SKM-1 (cell line): ENCODE measurements around the gene ARHGAP30.
"Not testable (repeated sequence)": the region's sequence is repeated elsewhere in the genome, so short reads cannot be mapped to it uniquely, and the experiment has no call there.

Source experiments
- DNase-seq: peaks from one replicate; lab custom pipeline; 2025; ENCODE audit not compliant: unreplicated experiment; lab: John Stamatoyannopoulos, UW

The ARHGAP30 gene, protein sequence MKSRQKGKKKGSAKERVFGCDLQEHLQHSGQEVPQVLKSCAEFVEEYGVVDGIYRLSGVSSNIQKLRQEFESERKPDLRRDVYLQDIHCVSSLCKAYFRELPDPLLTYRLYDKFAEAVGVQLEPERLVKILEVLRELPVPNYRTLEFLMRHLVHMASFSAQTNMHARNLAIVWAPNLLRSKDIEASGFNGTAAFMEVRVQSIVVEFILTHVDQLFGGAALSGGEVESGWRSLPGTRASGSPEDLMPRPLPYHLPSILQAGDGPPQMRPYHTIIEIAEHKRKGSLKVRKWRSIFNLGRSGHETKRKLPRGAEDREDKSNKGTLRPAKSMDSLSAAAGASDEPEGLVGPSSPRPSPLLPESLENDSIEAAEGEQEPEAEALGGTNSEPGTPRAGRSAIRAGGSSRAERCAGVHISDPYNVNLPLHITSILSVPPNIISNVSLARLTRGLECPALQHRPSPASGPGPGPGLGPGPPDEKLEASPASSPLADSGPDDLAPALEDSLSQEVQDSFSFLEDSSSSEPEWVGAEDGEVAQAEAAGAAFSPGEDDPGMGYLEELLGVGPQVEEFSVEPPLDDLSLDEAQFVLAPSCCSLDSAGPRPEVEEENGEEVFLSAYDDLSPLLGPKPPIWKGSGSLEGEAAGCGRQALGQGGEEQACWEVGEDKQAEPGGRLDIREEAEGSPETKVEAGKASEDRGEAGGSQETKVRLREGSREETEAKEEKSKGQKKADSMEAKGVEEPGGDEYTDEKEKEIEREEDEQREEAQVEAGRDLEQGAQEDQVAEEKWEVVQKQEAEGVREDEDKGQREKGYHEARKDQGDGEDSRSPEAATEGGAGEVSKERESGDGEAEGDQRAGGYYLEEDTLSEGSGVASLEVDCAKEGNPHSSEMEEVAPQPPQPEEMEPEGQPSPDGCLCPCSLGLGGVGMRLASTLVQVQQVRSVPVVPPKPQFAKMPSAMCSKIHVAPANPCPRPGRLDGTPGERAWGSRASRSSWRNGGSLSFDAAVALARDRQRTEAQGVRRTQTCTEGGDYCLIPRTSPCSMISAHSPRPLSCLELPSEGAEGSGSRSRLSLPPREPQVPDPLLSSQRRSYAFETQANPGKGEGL

DNA sequence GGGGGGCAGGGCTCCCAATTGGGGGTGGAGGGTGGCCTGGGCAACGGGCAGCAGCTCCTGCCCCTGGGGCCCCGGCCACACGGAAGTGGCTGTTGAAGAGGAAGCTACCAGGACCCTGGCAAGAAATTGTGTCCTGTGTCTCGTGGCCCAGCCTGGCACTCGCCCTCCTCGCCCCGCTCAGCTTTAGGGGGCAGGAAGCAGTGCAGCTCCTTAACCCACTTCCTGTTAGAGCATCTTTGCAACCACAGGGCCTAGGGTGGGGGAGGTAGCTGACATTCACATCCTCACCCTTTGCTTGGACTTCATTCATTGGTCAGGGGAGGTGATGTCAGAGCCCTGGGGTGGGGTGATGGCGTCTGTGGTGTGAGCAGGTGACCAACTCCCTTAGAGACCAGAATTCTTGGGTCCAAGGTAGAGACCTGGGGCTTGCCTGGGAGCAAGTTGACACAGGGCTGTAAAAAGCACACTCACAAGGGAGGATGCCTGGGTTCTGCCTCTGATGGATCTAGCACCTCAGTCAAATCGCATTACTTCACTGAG is at the start of gene ARHGAP30:
TSS of gene ARHGAP30 (minus strand) at position 161 of the 540 bp plus-strand sequence. CDS start 267 bp downstream, outside the sequence.
- DNase-seq: peak; percentile 96

DNA sequence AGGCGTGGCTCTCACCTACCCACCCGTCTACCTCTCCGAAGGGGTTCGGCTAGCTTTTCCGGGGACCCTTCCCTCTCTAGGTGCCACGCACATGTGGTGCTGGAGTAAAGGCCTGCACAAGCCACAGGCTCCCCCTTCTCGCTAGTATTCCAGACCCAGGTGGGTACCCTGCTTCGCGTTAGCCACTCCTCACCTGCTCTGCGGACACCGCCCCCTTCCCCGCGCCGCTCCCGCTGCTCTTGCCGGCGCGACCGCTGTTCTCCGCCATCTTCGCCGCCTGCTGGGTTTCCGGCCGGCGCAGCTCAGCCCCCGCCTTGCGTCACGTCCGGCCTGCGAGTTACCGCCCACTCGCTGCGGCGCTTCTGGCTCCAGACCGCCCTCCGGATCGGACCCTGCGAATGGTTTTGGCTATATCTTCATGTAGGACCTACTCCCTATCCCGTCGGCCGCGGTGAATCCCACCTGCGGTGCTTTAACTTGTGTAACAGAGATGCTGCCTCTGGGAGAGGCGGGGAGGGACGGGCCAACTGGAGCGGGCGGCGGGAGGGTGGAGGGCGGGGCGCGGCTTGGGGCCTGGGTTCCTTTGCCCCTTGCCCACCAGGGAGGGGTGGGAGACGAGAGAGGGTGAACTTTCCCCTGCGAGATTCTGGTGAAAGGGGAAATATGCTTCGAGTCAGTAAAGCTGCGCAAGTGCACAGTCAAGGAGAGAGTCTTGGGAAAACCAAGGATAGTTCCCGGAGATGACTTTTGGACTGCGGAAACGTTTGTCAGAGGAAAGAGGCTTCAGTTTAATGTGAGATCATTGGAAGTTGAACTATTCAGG is 48.3 kb upstream of the ARHGAP30 start, which contains the start of the genes NIT1 and PFDN2:
TSS of gene NIT1 (plus strand) at position 347 of the 823 bp plus-strand sequence. CDS start at position 419, 72 bp downstream.
TSS of gene PFDN2 (minus strand) at position 279 of the 823 bp plus-strand sequence. CDS start at position 268, 11 bp downstream.
- peak; percentile 75 for DNase-seq

DNA sequence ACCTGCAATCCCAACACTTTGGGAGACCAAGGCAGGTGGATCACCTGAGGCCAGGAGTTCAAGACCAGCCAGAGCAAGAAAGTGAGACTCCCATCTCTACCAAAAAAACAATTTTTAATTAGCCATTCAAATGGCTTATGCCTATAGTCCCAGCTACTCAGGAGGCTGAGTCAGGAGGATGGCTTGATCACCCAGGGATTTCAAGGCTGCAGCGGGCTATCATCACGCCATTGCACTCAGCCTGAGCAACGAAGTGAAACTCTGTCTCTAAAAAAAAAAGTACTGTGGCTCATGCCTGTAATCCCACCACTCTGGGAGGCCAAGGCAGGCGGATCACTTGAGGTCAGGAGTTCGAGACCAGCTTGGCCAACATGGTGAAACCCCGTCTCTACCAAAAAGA is 46.3 kb upstream of the ARHGAP30 start:
- DNase-seq: not testable (repeated sequence)

DNA sequence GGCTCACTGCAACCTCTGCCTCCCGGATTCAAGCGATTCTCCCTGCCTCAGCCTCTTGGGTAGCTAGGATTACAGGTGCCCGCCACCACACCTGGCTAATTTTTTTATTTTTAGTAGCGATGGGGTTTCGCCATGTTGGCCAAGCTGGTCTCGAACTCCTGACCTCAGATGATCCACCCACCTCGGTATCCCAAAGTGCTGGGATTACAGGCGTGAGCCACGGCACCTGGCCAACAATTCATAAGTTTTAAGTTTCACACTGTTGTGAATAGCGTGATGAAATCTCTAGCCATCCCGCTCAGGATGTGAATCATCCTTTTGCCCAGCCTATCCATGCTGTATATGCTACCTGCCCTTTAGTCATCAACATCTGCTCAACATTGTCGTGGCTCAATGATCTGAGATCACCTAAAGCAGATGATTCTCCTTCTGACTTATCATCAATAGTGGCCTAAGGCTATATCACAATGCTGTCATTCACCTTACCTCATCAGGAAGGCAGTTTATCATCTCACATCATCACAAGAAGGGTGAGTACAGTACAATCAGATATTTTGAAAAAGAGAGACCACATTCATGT is 45.5 kb upstream of the ARHGAP30 start:
- no peak for DNase-seq

DNA sequence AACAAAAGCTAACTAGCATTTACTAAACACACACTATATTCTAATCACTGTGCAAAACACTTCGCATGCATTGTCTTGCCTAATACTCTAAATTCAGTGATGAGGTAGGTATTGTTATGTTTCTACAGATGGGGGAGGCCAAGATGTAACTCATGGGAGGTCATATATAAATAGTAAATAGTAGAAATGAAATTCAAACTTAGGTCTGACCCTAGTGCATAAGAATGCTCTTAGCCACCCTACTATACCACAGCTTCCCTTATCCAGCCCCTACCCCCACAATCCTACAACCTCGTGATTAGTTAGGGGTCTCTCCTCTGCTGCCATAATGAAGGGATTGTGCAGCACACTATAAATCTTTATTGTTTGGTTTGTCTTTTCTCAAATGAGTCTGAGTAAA is 44.9 kb upstream of the ARHGAP30 start:
- no peak for DNase-seq

DNA sequence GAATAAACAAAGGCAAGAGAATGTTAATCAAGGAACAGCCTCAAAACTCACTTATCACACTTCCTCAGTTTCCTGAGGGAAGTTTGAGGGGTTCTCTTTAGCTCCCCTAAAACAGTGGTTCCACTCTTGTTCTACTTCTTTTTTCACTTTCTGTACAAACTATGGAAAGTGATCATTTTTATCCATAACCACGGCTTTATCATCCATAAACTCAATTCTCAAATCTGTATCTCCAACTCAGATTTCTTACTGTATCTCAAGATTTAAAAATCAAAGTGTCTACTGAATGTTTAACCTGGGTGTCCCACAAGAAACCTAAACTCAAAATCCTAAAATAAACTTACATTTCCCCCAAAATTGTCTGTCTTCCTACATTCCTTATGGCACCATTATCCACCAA is 44.2 kb upstream of the ARHGAP30 start:
- no peak for DNase-seq

DNA sequence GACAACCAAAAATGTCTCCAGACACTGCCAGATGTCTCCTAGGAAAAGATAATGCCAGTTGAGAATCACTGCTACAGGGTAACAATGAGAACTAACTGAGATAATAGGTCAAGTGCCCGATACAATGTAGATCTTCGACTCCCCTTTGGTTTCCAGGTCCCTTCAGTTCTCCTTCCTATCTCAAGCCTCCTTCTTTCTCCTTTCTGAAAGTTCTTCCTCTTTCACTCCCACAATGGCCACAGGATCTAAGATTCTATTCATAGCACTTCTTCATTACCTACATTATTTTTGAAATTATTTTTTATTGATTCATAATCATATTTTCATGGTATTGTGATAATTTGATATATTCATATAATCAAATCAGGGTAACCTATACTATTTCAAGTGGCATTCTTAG is 41.8 kb upstream of the ARHGAP30 start:
- DNase-seq: peak; percentile 41

DNA sequence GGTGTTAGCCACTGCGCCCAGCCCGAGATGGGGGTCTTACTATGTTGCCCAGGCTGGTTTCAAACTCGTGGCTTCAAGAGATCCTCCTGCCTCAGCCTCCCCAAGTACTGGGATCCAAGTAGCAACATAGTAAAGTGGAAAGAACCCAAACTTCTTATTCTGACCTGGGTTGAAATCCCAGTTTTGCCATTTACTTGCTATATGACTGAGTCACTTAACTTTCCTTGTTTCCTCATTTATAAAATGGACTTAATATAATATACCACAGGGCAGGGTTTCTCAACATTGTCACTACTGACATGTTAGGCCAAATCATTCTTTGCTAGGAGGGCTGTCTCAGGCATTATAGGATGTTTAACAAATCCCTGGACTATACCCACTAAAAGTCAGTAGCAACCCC is 41.4 kb upstream of the ARHGAP30 start:
- DNase-seq: no peak

DNA sequence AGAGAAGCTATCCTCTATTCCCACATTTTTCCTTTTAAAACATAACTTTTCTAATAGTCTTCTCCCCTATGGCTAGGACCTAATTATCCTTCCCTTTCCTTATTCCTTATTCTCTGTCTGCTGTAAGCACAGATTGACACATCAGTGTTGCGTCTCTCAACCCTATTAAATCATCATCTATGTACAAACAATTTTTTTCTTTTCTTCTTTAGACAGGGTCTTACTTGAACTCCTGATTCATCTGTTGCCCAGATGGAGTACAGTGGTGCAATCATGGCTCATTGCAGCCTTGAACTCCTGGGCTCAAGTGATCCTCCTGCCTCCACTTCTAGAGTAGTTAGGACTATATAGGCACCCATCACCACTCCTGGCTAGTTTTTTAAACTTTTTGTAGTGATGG is 36.7 kb upstream of the ARHGAP30 start:
- DNase-seq: no peak

DNA sequence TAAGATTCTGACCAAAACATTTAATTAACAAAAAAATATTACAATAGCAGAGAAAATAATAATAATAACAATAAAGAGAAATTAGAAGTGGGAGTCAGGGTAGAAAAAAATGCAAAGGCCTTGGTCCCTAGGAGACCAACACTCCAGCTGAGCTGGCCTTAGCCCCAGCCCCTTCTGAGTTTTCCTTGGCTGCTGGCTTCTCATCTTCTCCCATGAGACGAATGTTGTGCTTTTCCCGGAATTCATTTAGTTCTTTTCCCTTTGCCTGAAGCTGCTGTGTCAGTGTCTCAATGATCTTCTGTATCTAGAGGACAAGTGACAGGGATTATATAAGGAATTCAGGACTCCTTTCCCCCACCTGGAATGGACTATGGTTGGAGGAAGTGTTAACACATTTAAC is 30.9 kb upstream of the ARHGAP30 start:
- no peak for DNase-seq

DNA sequence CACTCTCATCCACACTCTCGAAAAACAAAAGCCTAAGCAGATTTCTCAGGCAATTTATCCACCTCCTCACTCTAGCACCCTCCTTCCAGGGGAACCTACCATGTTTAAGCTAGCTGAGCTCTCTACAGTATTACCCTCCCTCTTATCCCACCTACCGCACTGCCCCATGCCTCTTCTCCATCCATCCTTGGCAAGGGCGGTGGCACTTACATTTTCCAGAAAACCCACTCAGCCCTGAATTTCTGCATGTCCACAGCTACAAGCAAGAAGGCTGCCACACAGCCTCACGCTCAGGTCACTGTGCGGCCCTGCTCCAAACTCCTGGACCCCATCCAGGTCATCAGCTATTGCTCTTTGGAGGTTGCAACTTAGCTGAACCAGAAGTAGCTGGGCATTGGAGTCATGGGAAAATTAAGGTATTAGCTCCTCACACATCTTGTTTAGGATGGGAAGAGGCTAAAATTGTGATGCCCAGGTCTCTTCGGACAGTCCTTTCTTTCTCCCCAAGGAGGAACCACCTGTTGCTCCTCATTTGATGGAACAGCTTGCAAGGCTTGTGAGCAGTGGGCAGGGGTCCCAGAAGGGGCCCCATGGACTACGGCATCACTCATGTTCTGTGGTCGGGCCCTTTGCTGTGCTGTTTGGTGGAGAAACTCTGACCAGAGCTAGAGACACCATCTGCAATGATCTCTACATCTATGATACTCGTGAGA is 29.6 kb upstream of the ARHGAP30 start:
- no peak for DNase-seq

DNA sequence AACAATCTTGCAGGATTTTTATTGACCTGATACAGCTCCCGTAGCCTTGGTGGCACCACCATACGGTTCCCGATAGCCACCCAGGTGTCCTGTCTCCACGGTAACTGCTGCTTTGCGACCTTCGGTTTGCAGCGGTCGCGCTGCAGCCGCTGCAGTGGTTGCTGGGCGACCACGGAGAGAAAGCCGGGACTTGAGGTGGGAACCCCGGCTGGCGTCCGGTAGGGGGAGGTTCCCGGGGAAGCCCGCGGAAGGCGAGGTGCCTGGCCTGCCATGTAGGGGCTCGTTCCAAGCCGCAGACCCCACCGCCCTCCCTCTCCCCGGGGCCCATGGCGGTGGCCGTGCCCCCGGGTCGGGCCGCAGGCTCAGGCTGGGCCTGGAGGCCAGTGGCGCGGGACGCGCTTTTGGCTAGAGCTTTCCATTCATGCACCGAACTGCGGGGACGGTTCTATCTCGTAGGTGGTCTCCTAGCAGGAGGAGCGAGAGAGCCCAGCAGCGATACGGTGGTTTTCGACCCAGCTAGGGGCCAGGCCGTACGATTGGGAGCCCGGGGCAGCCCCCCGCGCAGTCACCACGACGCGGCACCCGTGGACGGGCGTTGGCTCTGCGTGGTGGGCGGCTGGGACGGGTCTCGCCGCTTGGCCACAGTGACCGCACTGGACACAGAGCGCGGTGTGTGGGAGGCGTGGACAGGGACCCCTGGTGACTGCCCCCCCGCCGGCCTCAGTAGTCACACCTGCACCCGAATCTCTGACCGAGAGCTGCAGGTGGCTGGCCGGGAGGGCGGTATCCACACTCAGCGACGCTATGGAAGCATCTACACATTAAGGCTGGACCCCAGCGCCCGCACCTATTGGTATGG is 28.7 kb upstream of the ARHGAP30 start, which contains the start of gene KLHDC9:
TSS of gene KLHDC9 (plus strand) at position 152 of the 859 bp plus-strand sequence. CDS start at position 327, 175 bp downstream.
- DNase-seq: no peak

DNA sequence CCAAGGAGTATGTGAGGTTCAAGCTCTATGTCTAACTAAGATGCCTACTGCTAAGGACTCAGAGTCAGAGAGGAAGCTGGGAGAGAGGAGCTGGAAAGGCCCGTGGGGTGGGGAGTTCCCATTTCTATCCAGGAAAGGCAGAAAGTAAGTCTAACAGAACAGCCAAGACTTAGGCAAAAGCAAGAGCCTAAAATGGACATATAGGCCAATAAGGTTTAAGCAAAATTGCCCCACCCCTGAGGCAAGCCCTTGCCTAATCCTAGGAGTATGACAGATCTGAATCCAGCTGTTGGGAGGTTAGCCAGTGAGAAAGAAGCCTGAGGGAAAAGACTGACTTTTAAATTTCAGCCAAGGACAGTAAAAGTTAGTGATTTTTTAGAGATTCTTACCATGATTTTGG is 26.8 kb upstream of the ARHGAP30 start:
- peak; percentile 40 for DNase-seq

DNA sequence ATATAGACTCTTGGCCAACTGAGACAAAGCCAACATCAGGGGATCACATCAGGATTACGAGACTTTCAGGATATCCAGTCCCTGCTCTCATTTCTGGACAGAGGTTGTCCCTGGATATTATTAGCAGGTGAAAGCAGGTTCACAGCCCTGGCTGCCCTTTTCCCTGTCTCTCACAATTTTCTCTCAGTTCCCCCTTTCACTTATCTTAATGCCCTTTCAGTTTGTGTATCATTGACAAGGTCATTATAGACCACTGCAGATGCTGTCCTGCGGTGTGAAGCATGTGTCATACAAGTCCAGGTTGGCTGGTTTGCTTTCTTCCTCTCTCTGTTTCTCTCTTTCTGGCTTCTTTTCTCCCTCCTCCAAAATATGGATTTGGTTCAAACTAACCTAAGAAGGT is 26.3 kb upstream of the ARHGAP30 start:
- no peak for DNase-seq

DNA sequence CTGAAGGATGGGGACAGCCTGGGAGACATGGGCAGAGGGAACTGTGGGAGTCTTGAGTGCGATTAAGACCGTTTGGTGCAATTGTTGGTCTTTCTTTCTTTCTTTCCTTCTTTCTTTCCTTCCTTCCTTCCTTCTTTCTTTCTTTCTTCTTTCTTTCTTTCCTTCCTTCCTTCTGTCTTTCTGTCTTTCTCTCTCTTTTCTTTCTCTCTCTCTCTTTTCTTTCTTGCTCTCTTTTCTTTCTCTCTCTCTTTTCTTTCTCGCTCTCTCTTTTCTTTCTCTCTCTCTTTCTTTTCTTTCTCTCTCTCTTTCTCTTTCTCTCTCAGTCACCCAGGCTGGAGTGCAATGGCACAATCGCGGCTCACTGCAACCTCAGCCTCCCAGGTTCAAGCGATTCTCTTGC is 25.5 kb upstream of the ARHGAP30 start:
- no peak for DNase-seq

DNA sequence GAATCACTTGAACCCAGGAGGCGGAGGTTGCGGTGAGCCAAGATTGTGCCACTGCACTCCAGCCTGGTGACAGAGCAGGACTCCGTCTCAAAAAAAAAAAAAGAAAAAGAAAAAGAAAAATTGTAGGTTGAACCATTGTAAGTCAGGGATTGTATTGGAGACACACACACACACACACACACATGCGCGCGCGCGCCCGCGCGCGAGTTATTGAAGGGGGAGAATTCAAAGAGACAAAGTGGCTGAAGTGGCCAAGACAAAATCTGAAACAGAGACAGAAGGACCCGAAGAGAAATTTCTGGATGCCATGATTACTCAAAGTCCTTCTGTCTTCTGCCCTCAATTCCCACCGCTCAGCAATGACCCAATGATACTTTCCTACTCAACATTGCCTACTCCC is 24.8 kb upstream of the ARHGAP30 start:
- no peak for DNase-seq

DNA sequence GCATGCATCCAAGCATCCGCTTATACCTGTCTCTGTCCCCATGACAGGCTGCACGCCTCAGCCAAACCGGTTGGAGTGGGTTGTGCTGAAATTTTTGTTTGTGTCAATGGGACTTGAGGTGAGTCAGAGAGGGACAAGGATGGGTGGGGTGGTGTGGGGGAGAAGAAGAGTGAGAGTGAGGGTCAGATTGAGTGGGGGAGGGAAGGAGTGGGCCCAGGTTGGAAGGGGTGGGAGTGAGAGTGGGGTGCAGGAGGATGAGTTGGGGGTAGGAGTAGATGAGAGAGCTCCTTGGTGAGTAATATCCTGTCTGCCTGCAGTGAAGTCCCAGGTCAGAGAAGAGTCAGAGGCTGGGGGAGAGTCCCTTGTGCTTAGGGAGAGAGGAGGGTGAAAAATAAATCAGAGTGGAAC is 22.9 kb upstream of the ARHGAP30 start:
- no peak for DNase-seq
